ENCODE results near the gene CDK3.

The CDK3 gene

GRCh38 chr17:76008208-76008607 lies 7.6 kb downstream of the CDK3 start:
- Histone ChIP-seq H3K4me3 (ENCODE audit: low read depth in 1 of 2, low read length in 2 of 2) (no peak overlapping the region), H3K4me1 (ENCODE audit: insufficient read depth, low read length) (no peaks in the 10 kb centered on the region), H3K27me3 (ENCODE audit: control insufficient read depth in 1 of 2, insufficient read depth in 2 of 2, low read length in 2 of 2) (no peaks in the 10 kb centered on the region), H3K27ac (ENCODE audit: low read depth, low read length) (no peak overlapping the region), H3K9me3 (ENCODE audit: low read length) (no peaks in the 10 kb centered on the region), H3K36me3 (ENCODE audit: insufficient read depth, low read length) (no peaks in the 10 kb centered on the region), H3K9ac (ENCODE audit: low read length) (no peak overlapping the region)

GRCh38 chr17:76008630-76009425 lies 8.2 kb downstream of the CDK3 start:
- Histone ChIP-seq H3K27ac (ENCODE audit: low read depth, low read length) (no peak overlapping the region), H3K4me1 (ENCODE audit: insufficient read depth, low read length) (no peaks in the 10 kb centered on the region), H3K9me3 (ENCODE audit: low read length) (no peaks in the 10 kb centered on the region), H3K36me3 (ENCODE audit: insufficient read depth, low read length) (no peaks in the 10 kb centered on the region), H3K27me3 (ENCODE audit: control insufficient read depth in 1 of 2, insufficient read depth in 2 of 2, low read length in 2 of 2) (no peaks in the 10 kb centered on the region), H3K4me3 (ENCODE audit: low read depth in 1 of 2, low read length in 2 of 2) (no peak overlapping the region), H3K9ac (ENCODE audit: low read length) (no peak overlapping the region)

DNA sequence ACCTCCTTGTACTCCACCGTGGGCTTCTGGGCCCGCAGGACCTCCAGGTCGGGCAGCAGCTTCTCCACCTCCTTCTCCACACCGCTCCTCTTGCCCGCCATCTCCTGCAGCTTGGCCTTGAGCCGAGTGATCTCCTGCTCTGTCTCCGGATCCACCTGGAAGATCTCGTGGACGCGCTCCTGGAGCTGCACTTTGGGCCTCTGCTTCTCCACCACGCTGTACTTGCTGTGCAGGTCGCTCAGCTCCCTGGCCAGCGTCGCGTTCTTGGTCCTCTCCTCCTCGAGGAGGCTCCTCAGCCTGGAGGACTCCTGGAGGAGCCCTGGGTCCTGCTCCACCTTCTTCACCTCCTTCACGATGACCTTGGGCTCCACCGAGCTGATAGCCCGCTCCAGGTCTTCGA lies 8.8 kb downstream of the CDK3 start:
- Histone ChIP-seq H3K27ac (ENCODE audit: low read depth, low read length) (no peak overlapping the region), H3K27me3 (ENCODE audit: control insufficient read depth in 1 of 2, insufficient read depth in 2 of 2, low read length in 2 of 2) (no peaks in the 10 kb centered on the region), H3K4me3 (ENCODE audit: low read depth in 1 of 2, low read length in 2 of 2) (no peak overlapping the region), H3K36me3 (ENCODE audit: insufficient read depth, low read length) (no peaks in the 10 kb centered on the region), H3K9me3 (ENCODE audit: low read length) (no peaks in the 10 kb centered on the region), H3K4me1 (ENCODE audit: insufficient read depth, low read length) (peaks cover 2% of the 10 kb centered on the region), H3K9ac (ENCODE audit: low read length) (no peak overlapping the region)

DNA sequence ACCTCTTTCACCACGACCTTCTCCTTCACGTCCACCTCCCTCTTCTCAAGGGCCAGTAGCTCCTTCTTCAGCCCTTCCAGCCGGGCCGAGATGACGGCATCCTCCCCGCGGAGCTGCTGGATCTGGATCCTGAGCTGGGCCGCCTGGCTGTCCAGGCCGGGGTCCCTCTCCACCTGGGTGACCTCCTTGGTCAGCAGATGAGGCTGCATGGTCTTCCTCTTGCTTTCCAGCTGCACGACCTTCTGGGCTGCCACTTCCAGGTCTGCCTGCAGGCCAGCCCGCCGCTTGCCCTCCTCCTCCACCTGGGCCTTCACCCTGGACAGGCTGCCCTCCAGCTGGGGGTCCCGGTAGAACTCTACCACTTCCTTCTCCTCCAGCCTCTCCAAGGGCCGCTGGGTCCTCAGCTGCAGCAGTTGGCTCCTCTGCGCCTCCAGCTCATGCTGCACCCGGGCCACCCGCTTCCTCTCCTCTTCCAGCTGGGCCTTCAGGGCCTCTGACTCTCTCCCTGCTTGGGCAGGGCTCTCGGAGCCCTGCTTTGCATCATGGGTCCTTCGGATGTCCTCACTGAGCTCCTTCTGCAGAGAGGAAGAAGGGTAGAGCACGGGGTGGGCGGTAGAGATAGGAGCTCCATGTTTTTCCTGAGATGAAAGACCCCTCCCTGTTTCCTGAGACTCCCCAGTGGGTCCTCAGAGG lies 9.5 kb downstream of the CDK3 start:
- Histone ChIP-seq H3K9ac (ENCODE audit: low read length) (no peak overlapping the region), H3K27me3 (ENCODE audit: control insufficient read depth in 1 of 2, insufficient read depth in 2 of 2, low read length in 2 of 2) (no peaks in the 10 kb centered on the region), H3K27ac (ENCODE audit: low read depth, low read length) (no peak overlapping the region), H3K4me3 (ENCODE audit: low read depth in 1 of 2, low read length in 2 of 2) (no peak overlapping the region), H3K9me3 (ENCODE audit: low read length) (no peaks in the 10 kb centered on the region), H3K36me3 (ENCODE audit: insufficient read depth, low read length) (no peaks in the 10 kb centered on the region), H3K4me1 (ENCODE audit: insufficient read depth, low read length) (peaks cover 5% of the 10 kb centered on the region)

GRCh38 chr17:76011951-76012350 lies 11.3 kb downstream of the CDK3 start:
- H3K27me3 ChIP-seq (ENCODE audit: control insufficient read depth in 1 of 2, insufficient read depth in 2 of 2, low read length in 2 of 2), result no peaks in the 10 kb centered on the region
- no peak overlapping the region for H3K4me3 ChIP-seq (ENCODE audit: low read depth in 1 of 2, low read length in 2 of 2)
- H3K4me1 ChIP-seq (ENCODE audit: insufficient read depth, low read length), result peaks cover 5% of the 10 kb centered on the region
- H3K9me3 ChIP-seq (ENCODE audit: low read length), result no peaks in the 10 kb centered on the region
- H3K27ac ChIP-seq (ENCODE audit: low read depth, low read length), result no peak overlapping the region
- H3K36me3 ChIP-seq (ENCODE audit: insufficient read depth, low read length), result no peaks in the 10 kb centered on the region
- H3K9ac ChIP-seq (ENCODE audit: low read length), result no peak overlapping the region

DNA sequence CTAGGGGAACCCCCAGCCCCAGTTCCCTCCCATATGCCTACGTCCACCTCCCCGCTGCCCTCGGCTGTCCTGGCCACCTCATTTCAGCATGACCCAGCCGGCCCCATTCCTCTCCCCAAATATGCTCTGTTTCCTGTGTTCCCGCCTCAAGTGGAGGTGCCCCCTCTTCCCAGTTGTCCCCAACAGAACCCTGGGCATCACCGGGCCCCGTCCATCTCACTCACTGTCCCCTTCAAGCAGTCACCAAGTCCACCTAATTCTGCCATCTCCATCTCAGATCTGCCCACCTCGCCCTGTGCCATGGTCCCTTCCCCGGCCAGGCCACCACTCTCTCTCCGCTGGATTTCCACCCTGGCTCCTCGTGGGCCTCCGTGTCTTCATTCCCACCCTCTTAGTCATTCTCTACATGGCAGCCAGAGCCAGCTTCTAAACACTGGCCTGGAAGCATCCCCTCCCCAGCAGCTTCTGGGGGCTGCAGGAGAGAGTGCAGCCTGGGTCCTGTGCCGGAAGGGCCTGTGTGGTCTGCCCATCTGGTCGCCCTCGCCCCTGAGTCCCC lies 12.8 kb downstream of the CDK3 start:
- Histone ChIP-seq H3K27ac (ENCODE audit: low read depth, low read length) (no peak overlapping the region), H3K9ac (ENCODE audit: low read length) (no peak overlapping the region), H3K36me3 (ENCODE audit: insufficient read depth, low read length) (no peaks in the 10 kb centered on the region), H3K9me3 (ENCODE audit: low read length) (no peaks in the 10 kb centered on the region), H3K4me3 (ENCODE audit: low read depth in 1 of 2, low read length in 2 of 2) (no peak overlapping the region), H3K27me3 (ENCODE audit: control insufficient read depth in 1 of 2, insufficient read depth in 2 of 2, low read length in 2 of 2) (no peaks in the 10 kb centered on the region), H3K4me1 (ENCODE audit: insufficient read depth, low read length) (peaks cover 5% of the 10 kb centered on the region)

- Histone ChIP-seq H3K4me3 (ENCODE audit: low read depth in 1 of 2, low read length in 2 of 2) (no peak overlapping the region), H3K27ac (ENCODE audit: low read depth, low read length) (no peak overlapping the region), H3K4me1 (ENCODE audit: insufficient read depth, low read length) (peaks cover 5% of the 10 kb centered on the region), H3K36me3 (ENCODE audit: insufficient read depth, low read length) (no peaks in the 10 kb centered on the region), H3K9me3 (ENCODE audit: low read length) (no peaks in the 10 kb centered on the region), H3K9ac (ENCODE audit: low read length) (no peak overlapping the region), H3K27me3 (ENCODE audit: control insufficient read depth in 1 of 2, insufficient read depth in 2 of 2, low read length in 2 of 2) (no peaks in the 10 kb centered on the region)
Observed at GRCh38 chr17:76014100-76014924, 13.7 kb downstream of the CDK3 start.

GRCh38 chr17:76014925-76015261 lies 14.2 kb downstream of the CDK3 start:
- Histone ChIP-seq H3K4me1 (ENCODE audit: insufficient read depth, low read length) (peaks cover 5% of the 10 kb centered on the region), H3K4me3 (ENCODE audit: low read depth in 1 of 2, low read length in 2 of 2) (no peak overlapping the region), H3K27me3 (ENCODE audit: control insufficient read depth in 1 of 2, insufficient read depth in 2 of 2, low read length in 2 of 2) (no peaks in the 10 kb centered on the region), H3K9me3 (ENCODE audit: low read length) (no peaks in the 10 kb centered on the region), H3K27ac (ENCODE audit: low read depth, low read length) (no peak overlapping the region), H3K36me3 (ENCODE audit: insufficient read depth, low read length) (no peaks in the 10 kb centered on the region), H3K9ac (ENCODE audit: low read length) (no peak overlapping the region)

DNA sequence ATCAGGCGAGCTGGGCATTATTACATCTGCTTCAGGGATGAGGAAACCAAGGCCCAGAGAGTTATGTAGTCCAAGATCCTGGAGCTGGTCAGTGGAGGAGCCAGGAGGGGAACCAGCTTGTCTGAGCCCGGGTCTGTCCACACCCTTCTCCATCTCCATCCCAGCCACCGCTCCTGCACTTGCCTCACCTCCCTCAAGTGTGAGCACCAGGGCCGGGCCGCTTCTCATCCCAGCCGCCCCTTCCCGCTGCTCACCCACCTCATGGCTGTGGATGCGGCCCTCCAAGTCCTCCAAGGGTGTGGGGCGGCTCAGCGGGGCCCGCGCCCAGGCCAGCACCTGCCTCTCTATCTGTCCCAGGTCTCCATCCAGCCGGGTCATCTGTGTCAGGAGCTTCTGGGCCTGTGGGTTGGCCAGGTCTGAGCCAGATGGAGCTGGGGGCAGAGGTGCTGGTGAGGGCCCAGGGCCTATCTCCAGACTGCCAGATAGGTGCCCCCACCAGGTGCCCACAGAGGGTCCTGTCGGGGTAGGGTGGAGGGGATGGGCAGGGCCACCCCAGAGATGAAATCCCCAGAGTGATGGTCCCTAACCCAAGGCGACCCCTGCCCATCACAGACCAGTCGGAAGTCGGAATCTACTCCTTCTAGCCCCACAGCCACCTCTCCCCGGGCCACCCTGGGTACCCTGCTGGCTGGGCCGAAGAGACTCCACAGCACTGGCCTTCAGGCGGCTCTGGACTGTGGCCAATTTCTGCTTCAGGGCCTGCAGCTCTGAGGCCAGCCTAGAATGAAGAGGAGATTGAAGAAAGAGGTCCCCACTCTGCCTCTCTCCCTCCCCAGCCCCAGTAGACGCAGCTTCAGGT lies 17.1 kb downstream of the CDK3 start:
- no peaks in the 10 kb centered on the region for H3K36me3 ChIP-seq (ENCODE audit: insufficient read depth, low read length)
- no peaks in the 10 kb centered on the region for H3K27me3 ChIP-seq (ENCODE audit: control insufficient read depth in 1 of 2, insufficient read depth in 2 of 2, low read length in 2 of 2)
- no peak overlapping the region for H3K27ac ChIP-seq (ENCODE audit: low read depth, low read length)
- no peak overlapping the region for H3K9ac ChIP-seq (ENCODE audit: low read length)
- no peak overlapping the region for H3K4me3 ChIP-seq (ENCODE audit: low read depth in 1 of 2, low read length in 2 of 2)
- no peaks in the 10 kb centered on the region for H3K9me3 ChIP-seq (ENCODE audit: low read length)
- peaks cover 5% of the 10 kb centered on the region for H3K4me1 ChIP-seq (ENCODE audit: insufficient read depth, low read length)

DNA sequence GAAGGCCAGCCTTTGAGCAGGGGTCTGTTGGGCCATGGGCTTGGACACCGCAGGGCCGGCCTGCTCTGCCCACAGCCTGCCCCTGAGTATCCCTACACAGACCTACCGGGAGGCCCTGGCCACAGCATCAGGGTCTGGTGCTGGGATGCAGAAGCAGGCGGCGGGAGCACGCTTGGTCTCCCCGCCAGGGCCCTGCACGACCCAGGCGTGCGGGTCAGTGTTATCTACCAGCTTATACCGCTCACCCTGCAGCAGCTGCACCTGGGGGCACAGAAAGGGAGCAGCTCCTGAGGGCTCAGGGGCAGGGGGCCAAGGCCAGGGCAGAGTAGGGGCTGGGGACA lies 17.7 kb downstream of the CDK3 start:
- no peaks in the 10 kb centered on the region for H3K9me3 ChIP-seq (ENCODE audit: low read length)
- no peaks in the 10 kb centered on the region for H3K36me3 ChIP-seq (ENCODE audit: insufficient read depth, low read length)
- H3K4me3 ChIP-seq (ENCODE audit: low read depth in 1 of 2, low read length in 2 of 2), result no peak overlapping the region
- no peaks in the 10 kb centered on the region for H3K27me3 ChIP-seq (ENCODE audit: control insufficient read depth in 1 of 2, insufficient read depth in 2 of 2, low read length in 2 of 2)
- H3K9ac ChIP-seq (ENCODE audit: low read length), result no peak overlapping the region
- H3K4me1 ChIP-seq (ENCODE audit: insufficient read depth, low read length), result peaks cover 5% of the 10 kb centered on the region
- H3K27ac ChIP-seq (ENCODE audit: low read depth, low read length), result no peak overlapping the region

GRCh38 chr17:76018801-76019200 lies 18.1 kb downstream of the CDK3 start:
- Histone ChIP-seq H3K36me3 (ENCODE audit: insufficient read depth, low read length) (no peaks in the 10 kb centered on the region), H3K9me3 (ENCODE audit: low read length) (no peaks in the 10 kb centered on the region), H3K4me3 (ENCODE audit: low read depth in 1 of 2, low read length in 2 of 2) (no peak overlapping the region), H3K27ac (ENCODE audit: low read depth, low read length) (no peak overlapping the region), H3K4me1 (ENCODE audit: insufficient read depth, low read length) (peaks cover 5% of the 10 kb centered on the region), H3K9ac (ENCODE audit: low read length) (no peak overlapping the region), H3K27me3 (ENCODE audit: control insufficient read depth in 1 of 2, insufficient read depth in 2 of 2, low read length in 2 of 2) (no peaks in the 10 kb centered on the region)

Measured in muscle layer of colon (tissue), 2 donors.